Measurements from ENCODE around the gene NBAS.

- no peak for TF ChIP-seq CTCF (IDR thresholded peaks at IDR 0.05; ENCODE audit: low read length)
- TF ChIP-seq EZH2 (IDR thresholded peaks at IDR 0.05; ENCODE audit: borderline replicate concordance, low read length): no peak
Measured at GRCh38 chr2:15122915-15123314, 438.2 kb downstream of the NBAS start.

Data from OCI-LY1 (cell line).